Endodermal cell (in vitro differentiated cells): ENCODE measurements around the gene LTBP1. TPM values are rescaled to one million over a fixed set of nuclear protein-coding genes. Genes with fewer than 3 reads are reported as not detected.

Source experiments
- DNase-seq: peaks from one replicate; pipeline ENCODE4 v3.0.0-alpha.2; 2017
- H3K27ac ChIP-seq: 2 replicates; pipeline ENCODE4 v1.5.1; 2013; ENCODE audit warnings: mild to moderate bottlenecking, low read depth, low read length, moderate library complexity
- H3K27me3 ChIP-seq: 2 replicates; pipeline ENCODE4 v1.6.1; 2013; ENCODE audit warnings: mild to moderate bottlenecking, low read length, moderate library complexity; ENCODE audit not compliant: insufficient read depth, control insufficient read depth, poor library complexity, severe bottlenecking
- H3K36me3 ChIP-seq: 2 replicates; pipeline ENCODE4 v1.7.0; 2013; ENCODE audit warnings: mild to moderate bottlenecking, low read length, moderate library complexity; ENCODE audit not compliant: control insufficient read depth, insufficient read depth
- H3K4me1 ChIP-seq: one replicate; pipeline ENCODE4 v1.7.0; 2013; ENCODE audit warnings: low read length; ENCODE audit not compliant: control insufficient read depth, insufficient read depth
- H3K4me3 ChIP-seq: 2 replicates; pipeline ENCODE4 v1.5.1; 2013; ENCODE audit warnings: mild to moderate bottlenecking, low read length, moderate library complexity
- H3K9ac ChIP-seq: 2 replicates; pipeline ENCODE4 v1.6.1; 2013; ENCODE audit warnings: mild to moderate bottlenecking, low read length, moderate library complexity; ENCODE audit not compliant: poor library complexity, severe bottlenecking; ENCODE audit errors: extremely low read depth
- H3K9me3 ChIP-seq: 2 replicates; pipeline ENCODE4 v1.6.1; 2013; ENCODE audit warnings: mild to moderate bottlenecking, low read length, moderate library complexity; ENCODE audit not compliant: control insufficient read depth
- H3K27ac Mint-ChIP-seq: 2 replicates; pipeline ENCODE4 v1.8.0; 2020; ENCODE audit warnings: mixed read lengths
- H3K27me3 Mint-ChIP-seq: 2 replicates; pipeline ENCODE4 v1.8.0; 2021; ENCODE audit warnings: mild to moderate bottlenecking, mixed read lengths; ENCODE audit not compliant: insufficient read depth
- H3K36me3 Mint-ChIP-seq: 2 replicates; pipeline ENCODE4 v1.8.0; 2020; ENCODE audit warnings: low read depth, mixed read lengths
- H3K4me1 Mint-ChIP-seq: 2 replicates; pipeline ENCODE4 v1.8.0; 2020; ENCODE audit warnings: mixed read lengths
- H3K4me3 Mint-ChIP-seq: 2 replicates; pipeline ENCODE4 v1.8.0; 2020; ENCODE audit warnings: mild to moderate bottlenecking, moderate library complexity, mixed read lengths
- H3K9me3 Mint-ChIP-seq: 2 replicates; pipeline ENCODE4 v1.8.0; 2020; ENCODE audit warnings: mild to moderate bottlenecking, mixed read lengths
- CTCF ChIP-seq: fragments of 200-600 bp; sonication (generic); conservative IDR thresholded peaks from 2 replicates; pipeline ENCODE4 v1.5.0; 2021; ENCODE audit warnings: antibody characterized with exemption, mild to moderate bottlenecking
- WGBS, 2 experiments: methylation state at CpG; one replicate each; pipeline versions ENCODE4 v1.1.5 to v1.1.7; 2013; ENCODE audit warnings: missing lambda C conversion rate in 2 of 2, mixed read lengths in 1 of 2; ENCODE audit not compliant: insufficient coverage in 1 of 2, insufficient read length in 1 of 2; 5-methylcytosine and 5-hydroxymethylcytosine counted together
- total RNA-seq, 2 donors: library from RNA; stranded (reverse); fragmentation: NEBNext Ultra II Directional in 1 of 2; extraction: Animal tissue kit (Norgen Biotek cat#: 25700) in 1 of 2; gene quantifications; 2 replicates in 1 of 2; 3 replicates in 1 of 2; pipeline ENCODE4 v1.2.1, GENCODE V29; 2021

LTBP1 gene
- total RNA-seq, 2 donors from 2014 or later, result 43.2 to 43.4 TPM

- WGBS, 2 experiments, result 67% methylated on average over 1 of the region's 1 CpG; no CpG with 5 or more reads in 1 of the 2 experiments
- Mint-ChIP-seq H3K27me3 (no peaks in the 10 kb centered on the region), H3K4me1 (peaks cover 5% of the 10 kb centered on the region), H3K36me3 (peaks cover 7% of the 10 kb centered on the region), H3K4me3 (no peak overlapping the region), H3K9me3 (no peaks in the 10 kb centered on the region), H3K27ac (no peak overlapping the region)
- TF ChIP-seq CTCF, result no peak
- Histone ChIP-seq H3K27me3 (no peaks in the 10 kb centered on the region), H3K4me1 (no peaks in the 10 kb centered on the region), H3K9ac (no peak overlapping the region), H3K4me3 (no peak overlapping the region), H3K9me3 (no peaks in the 10 kb centered on the region), H3K36me3 (no peaks in the 10 kb centered on the region), H3K27ac (no peak overlapping the region)
- DNase-seq, result no peak
These were observed 13.5 kb downstream of the LTBP1 start for GRCh38 chr2:32960238-32960637.

GRCh38 chr2:32960647-32961403 lies 14.1 kb downstream of the LTBP1 start:
- Histone ChIP-seq H3K4me3 (no peak overlapping the region), H3K4me1 (no peaks in the 10 kb centered on the region), H3K27ac (no peak overlapping the region), H3K9ac (no peak overlapping the region), H3K27me3 (no peaks in the 10 kb centered on the region), H3K36me3 (no peaks in the 10 kb centered on the region), H3K9me3 (no peaks in the 10 kb centered on the region)
- no peak for DNase-seq
- TF ChIP-seq CTCF, result no peak
- Mint-ChIP-seq H3K4me1 (peaks cover 5% of the 10 kb centered on the region), H3K27me3 (no peaks in the 10 kb centered on the region), H3K27ac (no peak overlapping the region), H3K4me3 (no peak overlapping the region), H3K36me3 (peaks cover 7% of the 10 kb centered on the region), H3K9me3 (no peaks in the 10 kb centered on the region)
- 90 to 92% methylated on average over 2 to 9 of the region's 9 CpGs for WGBS, 2 experiments

- Mint-ChIP-seq H3K36me3 (peaks cover 2% of the 10 kb centered on the region), H3K9me3 (no peaks in the 10 kb centered on the region), H3K27ac (no peak overlapping the region), H3K4me3 (no peak overlapping the region), H3K27me3 (no peaks in the 10 kb centered on the region), H3K4me1 (peaks cover 5% of the 10 kb centered on the region)
- Histone ChIP-seq H3K27me3 (no peaks in the 10 kb centered on the region), H3K9ac (no peak overlapping the region), H3K27ac (no peak overlapping the region), H3K4me1 (no peaks in the 10 kb centered on the region), H3K4me3 (no peak overlapping the region), H3K36me3 (no peaks in the 10 kb centered on the region), H3K9me3 (no peaks in the 10 kb centered on the region)
- WGBS, 2 experiments, result 74 to 75% methylated on average over 2 to 3 of the region's 3 CpGs
- DNase-seq, result no peak
- TF ChIP-seq CTCF, result no peak
These were observed 15.9 kb downstream of the LTBP1 start for GRCh38 chr2:32962690-32963089.
